PC-9 (cell line): ENCODE results near the gene KRT27. TPM values are rescaled to one million over a fixed set of nuclear protein-coding genes. Genes with fewer than 3 reads are reported as not detected.

Experiments used
- BruUV-seq: library from RNA; stranded (reverse); fragments of 400-500 nt; replicated peaks from 2 replicates; lab custom pipeline; 2021; lab: Mats Ljungman, UMichigan
- CTCF ChIA-PET: fragments of 300-600 bp; sonication (Branson Sonifier 250); formaldehyde crosslinking; loops from one replicate; lab custom pipeline; 2022; ENCODE audit warnings: antibody characterized with exemption; lab: Charles Lee
- POLR2A ChIA-PET: fragments of 300-600 bp; sonication (Branson Sonifier 250); formaldehyde crosslinking; loops from one replicate; lab custom pipeline; 2022; ENCODE audit warnings: antibody characterized with exemption; ENCODE audit not compliant: unreplicated experiment; lab: Charles Lee
- DNase-seq, 2 experiments: peaks; one replicate each; pipeline versions ENCODE4 v3.0.0 to v3.0.0-alpha.2; 2015 to 2022; ENCODE audit warnings: mixed read lengths in 1 of 2
- H2AFZ ChIP-seq: fragments of 200-600 bp; sonication (generic); 2 replicates; pipeline ENCODE4 v1.8.1; 2017; ENCODE audit warnings: antibody characterized with exemption
- H3F3A ChIP-seq: fragments of 200-600 bp; sonication (generic); 2 replicates; pipeline ENCODE4 v1.8.1; 2017; ENCODE audit warnings: antibody characterized with exemption, mild to moderate bottlenecking, low read depth; ENCODE audit not compliant: insufficient read depth
- H3K27ac ChIP-seq: fragments of 200-600 bp; sonication (generic); 2 replicates; pipeline ENCODE4 v1.6.1; 2016; ENCODE audit warnings: mixed run types
- H3K27me3 ChIP-seq: fragments of 200-600 bp; sonication (generic); 2 replicates; pipeline ENCODE4 v1.6.1; 2016; ENCODE audit warnings: low read depth, mixed run types; ENCODE audit not compliant: insufficient read depth
- H3K36me3 ChIP-seq: fragments of 200-600 bp; sonication (generic); 2 replicates; pipeline ENCODE4 v1.6.1; 2016; ENCODE audit warnings: low read depth, mixed run types
- H3K4me1 ChIP-seq: fragments of 200-600 bp; sonication (generic); replicated peaks from 2 replicates; pipeline ENCODE4 v1.6.1; 2016; ENCODE audit warnings: mixed run types; ENCODE audit not compliant: insufficient read depth
- H3K4me2 ChIP-seq: fragments of 200-600 bp; sonication (generic); 2 replicates; pipeline ENCODE4 v1.6.1; 2017; ENCODE audit warnings: mixed run types
- H3K4me3 ChIP-seq: fragments of 200-600 bp; sonication (generic); 2 replicates; pipeline ENCODE4 v1.6.1; 2016; ENCODE audit warnings: mixed run types
- H3K79me2 ChIP-seq: fragments of 200-600 bp; sonication (generic); 2 replicates; pipeline ENCODE4 v1.6.1; 2017; ENCODE audit warnings: low read depth, mixed run types
- H3K9me2 ChIP-seq: fragments of 200-600 bp; sonication (generic); 2 replicates; pipeline ENCODE4 v1.8.1; 2017; ENCODE audit warnings: mild to moderate bottlenecking; ENCODE audit not compliant: insufficient read depth
- H3K9me3 ChIP-seq: fragments of 200-600 bp; sonication (generic); 2 replicates; pipeline ENCODE4 v1.8.1; 2016; ENCODE audit warnings: low read depth; ENCODE audit not compliant: insufficient read depth
- H4K20me1 ChIP-seq: fragments of 200-600 bp; sonication (generic); 2 replicates; pipeline ENCODE4 v1.8.1; 2017; ENCODE audit not compliant: insufficient read depth
- CTCF ChIP-seq: fragments of 200-600 bp; sonication (generic); conservative IDR thresholded peaks from 2 replicates; pipeline ENCODE4 v1.6.1; 2017; ENCODE audit warnings: mixed run types, antibody characterized with exemption, mild to moderate bottlenecking, moderate library complexity
- EZH2 ChIP-seq: fragments of 200-600 bp; sonication (generic); IDR thresholded peaks from 2 replicates; pipeline ENCODE4 v1.8.0; 2017; ENCODE audit warnings: antibody characterized with exemption, low read depth
- intact Hi-C: fragments of 100-400 bp; cut with micrococcal nuclease; formaldehyde crosslinking; loops from one replicate; pipeline ENCODE4 v1.10.0; 2022; ENCODE audit not compliant: unreplicated experiment
- total RNA-seq: library from RNA; stranded (reverse); gene quantifications from 2 replicates; pipeline ENCODE4 v1.2.3, GENCODE V29; 2021

The KRT27 gene
- total RNA-seq, 1 experiment from 2014 or later: not detected

GRCh38 chr17:40734018-40734417, 48.3 kb downstream of the KRT27 start:
- Histone ChIP-seq H3K4me1 (no peaks in the 10 kb centered on the region), H3K4me3 (no peak overlapping the region), H3K79me2 (no peaks in the 10 kb centered on the region), H3K27ac (no peak overlapping the region), H3K9me2 (no peaks in the 10 kb centered on the region; the same call in 1 of the 2 replicates), H3F3A (no peaks in the 10 kb centered on the region), H3K36me3 (no peaks in the 10 kb centered on the region), H3K4me2 (no peak overlapping the region), H3K27me3 (no peaks in the 10 kb centered on the region), H2AFZ (no peak overlapping the region), H4K20me1 (no peaks in the 10 kb centered on the region), H3K9me3 (no peaks in the 10 kb centered on the region)
- intact Hi-C loops: no loop called here
- no TSS peak for BruUV-seq
- DNase-seq: no peak
- ChIA-PET POLR2A (no interaction called here), CTCF (no interaction called here)
- no peak for TF ChIP-seq CTCF
- no peak for TF ChIP-seq EZH2

- intact Hi-C loops: no loop called here
- H3K9me2 ChIP-seq: no peaks in the 10 kb centered on the region; the same call in none of the 2 replicates
- DNase-seq: no peak
- no peak overlapping the region for H3K4me2 ChIP-seq
- no peak overlapping the region for H2AFZ ChIP-seq
- H3K36me3 ChIP-seq: no peaks in the 10 kb centered on the region
- H4K20me1 ChIP-seq: no peaks in the 10 kb centered on the region
- H3F3A ChIP-seq: peaks cover 9% of the 10 kb centered on the region; the same call in 1 of the 2 replicates
- no TSS peak for BruUV-seq
- no peaks in the 10 kb centered on the region for H3K9me3 ChIP-seq
- CTCF ChIA-PET: no interaction called here
- POLR2A ChIA-PET: no interaction called here
- no peaks in the 10 kb centered on the region for H3K79me2 ChIP-seq
- H3K4me3 ChIP-seq: no peak overlapping the region
- TF ChIP-seq EZH2 (no peak), CTCF (no peak)
- peaks cover 13% of the 10 kb centered on the region for H3K4me1 ChIP-seq
- no peak overlapping the region for H3K27ac ChIP-seq
- H3K27me3 ChIP-seq: no peaks in the 10 kb centered on the region
These were observed 51.4 kb downstream of the KRT27 start for GRCh38 chr17:40730970-40731369.

GRCh38 chr17:40727447-40728231, 54.7 kb downstream of the KRT27 start:
- Histone ChIP-seq H3K4me3 (no peak overlapping the region), H2AFZ (peak overlapping the region; percentile 54; the same call in 1 of the 2 replicates), H3K27ac (peak overlapping the region; percentile 62), H3F3A (peaks cover 9% of the 10 kb centered on the region; the same call in 1 of the 2 replicates), H3K4me1 (peaks cover 13% of the 10 kb centered on the region), H3K9me3 (no peaks in the 10 kb centered on the region), H3K79me2 (no peaks in the 10 kb centered on the region), H3K36me3 (no peaks in the 10 kb centered on the region), H4K20me1 (no peaks in the 10 kb centered on the region), H3K9me2 (no peaks in the 10 kb centered on the region; the same call in none of the 2 replicates), H3K27me3 (no peaks in the 10 kb centered on the region), H3K4me2 (peak overlapping the region; percentile 44; the same call in 1 of the 2 replicates)
- no TSS peak for BruUV-seq
- peak; percentile 10 to 54 for DNase-seq
- intact Hi-C loops: no loop called here
- POLR2A ChIA-PET: interaction anchor here (0.5 kb wide), 1 partner anchor 22 kb away, joined by 3 read pairs; no protein-coding TSS in a partner anchor
- CTCF ChIA-PET: interaction anchor here (0.7 kb wide), 1 partner anchor 27 kb away, joined by 3 read pairs; no protein-coding TSS in a partner anchor
- no peak for TF ChIP-seq EZH2
